DMS 273 treated with DMSO at 0.1 percent for 48 hours (cell line): ENCODE results near the gene PODXL2.
"Not testable (repeated sequence)": the region's sequence is repeated elsewhere in the genome, so short reads cannot be mapped to it uniquely, and the experiment has no call there.

Source experiments
- DNase-seq: peaks from one replicate; lab custom pipeline; 2025; lab: John Stamatoyannopoulos, UW

The PODXL2 gene

GRCh38 chr3:127604546-127605165, 24.3 kb upstream of the PODXL2 start:
- DNase-seq: no peak

DNA sequence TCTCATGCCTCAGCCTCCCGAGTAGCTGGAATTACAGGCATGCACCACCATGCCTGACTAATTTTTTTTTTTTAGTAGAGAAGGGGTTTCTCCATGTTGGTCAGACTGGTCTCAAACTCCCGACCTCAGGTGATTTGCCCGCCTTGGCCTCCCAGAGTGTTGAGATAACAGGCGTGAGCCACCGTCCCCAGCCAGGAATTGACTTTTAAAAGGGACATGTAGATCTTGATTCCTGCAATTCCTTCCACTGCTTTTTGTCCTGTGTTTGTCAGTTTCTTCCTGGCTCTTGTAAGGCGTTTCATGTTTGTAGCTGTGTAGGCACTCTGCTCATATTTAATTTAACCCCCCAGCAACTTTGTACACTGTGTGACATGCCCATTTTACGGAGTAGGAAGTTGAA, 23.4 kb upstream of the PODXL2 start:
- not testable (repeated sequence) for DNase-seq

- no peak for DNase-seq
Observed at GRCh38 chr3:127606086-127606805, 22.7 kb upstream of the PODXL2 start.

- no peak for DNase-seq
Observed at GRCh38 chr3:127606981-127607595, 21.9 kb upstream of the PODXL2 start.

DNA sequence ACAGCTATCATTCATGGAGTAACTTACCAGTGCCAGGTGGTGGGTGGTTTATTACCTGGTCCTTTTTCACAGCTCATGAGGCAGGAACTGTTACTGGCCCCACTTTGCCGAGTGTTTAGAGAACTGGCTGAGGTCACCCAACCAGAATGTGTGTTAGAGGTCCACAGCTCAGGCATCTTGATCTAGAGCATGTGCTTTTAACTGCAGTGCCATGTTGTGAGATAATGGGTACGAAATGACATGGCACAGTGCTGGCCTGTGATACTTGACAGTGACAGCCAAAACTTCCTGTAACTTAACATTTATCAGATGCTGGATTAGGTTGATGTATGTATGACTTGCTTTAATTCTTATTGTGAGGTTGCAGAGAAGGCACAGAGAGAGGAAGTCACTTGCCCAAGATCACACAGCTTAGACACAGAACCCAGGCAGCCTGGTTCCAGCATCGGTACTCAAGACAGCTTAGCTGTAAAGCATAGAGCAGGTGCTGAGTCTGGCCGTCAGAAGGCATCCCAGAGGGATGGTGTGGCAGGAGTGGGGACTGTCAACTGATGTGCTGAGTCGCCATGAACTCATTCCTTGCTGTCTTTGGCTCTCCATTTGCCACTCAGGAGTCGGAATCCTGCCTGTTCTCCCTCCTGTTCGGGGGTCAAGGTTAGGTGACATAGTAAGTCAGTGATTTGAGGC, 21.2 kb upstream of the PODXL2 start:
- DNase-seq: no peak

- no peak for DNase-seq
Observed at GRCh38 chr3:127608362-127608718, 20.6 kb upstream of the PODXL2 start.

- no peak for DNase-seq
Observed at GRCh38 chr3:127610105-127610504, 18.9 kb upstream of the PODXL2 start.

DNA sequence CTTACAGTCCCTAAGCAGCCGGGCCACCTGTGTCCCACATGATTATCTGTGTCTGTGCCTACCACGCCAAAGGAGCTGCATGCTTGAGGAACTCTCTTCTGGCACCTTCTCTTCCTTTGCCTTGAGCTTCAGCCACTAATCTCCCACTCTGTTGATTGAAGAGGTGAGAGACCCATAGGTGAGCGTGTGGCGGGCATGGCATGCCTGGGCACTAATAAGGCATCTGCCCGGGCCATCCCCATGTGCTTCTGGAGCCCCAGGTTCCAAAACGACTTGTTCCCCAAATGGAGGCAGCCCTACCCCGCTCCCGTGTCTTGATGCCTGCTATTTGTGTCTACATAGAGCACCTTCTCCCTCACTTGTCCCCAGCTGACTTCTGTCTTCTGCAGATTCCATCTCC, 17.7 kb upstream of the PODXL2 start:
- no peak for DNase-seq

- DNase-seq: no peak
Observed at GRCh38 chr3:127612966-127613365, 16.0 kb upstream of the PODXL2 start.

DNA sequence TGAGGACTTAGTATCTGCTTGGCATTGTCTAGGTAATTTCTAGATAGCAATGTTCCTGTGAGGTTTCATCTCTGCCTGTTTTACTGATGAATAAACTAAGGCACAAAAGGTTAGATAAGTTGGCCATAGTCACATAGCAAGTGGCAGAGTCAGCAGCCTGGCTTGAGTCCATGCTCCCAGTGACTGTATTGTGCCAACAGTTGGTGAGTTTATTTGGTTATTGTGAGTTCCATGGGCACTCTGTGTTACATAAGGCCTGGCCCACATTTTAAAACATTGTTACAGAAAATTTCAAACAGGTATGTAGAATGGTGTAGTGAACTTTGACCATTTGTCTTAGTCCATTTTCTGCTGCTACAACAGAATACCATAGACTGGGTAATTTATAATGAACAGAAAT, 15.6 kb upstream of the PODXL2 start:
- no peak for DNase-seq

DNA sequence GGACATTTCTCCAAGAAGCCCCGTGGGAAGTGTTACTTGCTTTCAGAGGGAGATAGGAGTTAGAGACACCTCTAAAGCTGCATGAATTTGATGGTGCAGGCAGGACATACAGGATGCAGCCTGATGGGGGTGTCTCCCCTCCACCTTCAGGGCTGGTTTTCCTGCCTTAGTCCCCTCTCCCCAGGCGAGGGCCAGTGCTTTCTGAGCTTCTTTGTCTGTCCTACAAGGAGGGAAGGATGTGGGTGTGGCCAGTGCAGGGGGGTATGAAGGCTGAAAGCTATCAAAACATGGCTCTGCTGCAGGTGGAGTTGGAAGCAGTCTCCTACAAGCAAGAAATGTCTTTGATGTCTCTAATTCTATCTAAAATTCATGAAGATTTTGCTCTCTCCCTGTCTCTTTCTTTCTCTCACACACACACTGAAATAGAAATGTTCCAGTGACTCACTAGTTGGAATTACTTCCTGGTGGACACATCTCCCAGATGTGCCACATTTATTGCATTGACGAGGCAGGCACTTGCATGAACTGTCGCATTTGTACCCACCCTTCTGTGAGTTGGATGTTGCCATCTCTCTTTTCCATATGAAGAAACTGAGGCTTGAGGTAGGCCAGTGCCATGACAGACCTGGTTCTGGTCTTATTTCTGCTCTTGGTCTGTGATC, 13.9 kb upstream of the PODXL2 start:
- no peak for DNase-seq

- DNase-seq: no peak
Observed at GRCh38 chr3:127615631-127616305, 13.2 kb upstream of the PODXL2 start.

DNA sequence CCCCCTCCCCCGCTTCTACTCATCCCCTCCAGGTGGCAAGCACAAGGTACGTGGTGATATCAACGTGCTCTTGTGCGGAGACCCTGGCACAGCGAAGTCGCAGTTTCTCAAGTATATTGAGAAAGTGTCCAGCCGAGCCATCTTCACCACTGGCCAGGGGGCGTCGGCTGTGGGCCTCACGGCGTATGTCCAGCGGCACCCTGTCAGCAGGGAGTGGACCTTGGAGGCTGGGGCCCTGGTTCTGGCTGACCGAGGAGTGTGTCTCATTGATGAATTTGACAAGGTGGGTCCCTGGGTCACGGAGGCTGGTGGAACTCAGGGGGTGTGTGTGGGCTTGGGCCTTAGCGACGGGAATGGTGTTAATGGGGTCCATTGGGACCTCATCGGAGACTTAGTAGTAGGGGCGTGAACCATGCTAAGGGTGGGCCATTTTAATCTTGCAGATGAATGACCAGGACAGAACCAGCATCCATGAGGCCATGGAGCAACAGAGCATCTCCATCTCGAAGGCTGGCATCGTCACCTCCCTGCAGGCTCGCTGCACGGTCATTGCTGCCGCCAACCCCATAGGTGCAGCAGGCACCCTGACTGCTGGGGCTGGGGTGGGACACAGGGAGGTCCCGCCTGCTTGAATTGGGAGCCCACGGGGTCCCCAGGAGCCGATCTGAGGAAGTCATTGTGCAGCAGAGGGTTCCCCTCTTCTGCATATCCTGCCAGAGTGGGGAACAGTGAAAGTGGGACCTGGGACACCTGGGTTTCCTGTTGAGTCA, 12.0 kb upstream of the PODXL2 start:
- DNase-seq: no peak

- no peak for DNase-seq
Observed at GRCh38 chr3:127618891-127619290, 10.1 kb upstream of the PODXL2 start.

- no peak for DNase-seq
Observed at GRCh38 chr3:127620637-127621375, 8.2 kb upstream of the PODXL2 start.

DNA sequence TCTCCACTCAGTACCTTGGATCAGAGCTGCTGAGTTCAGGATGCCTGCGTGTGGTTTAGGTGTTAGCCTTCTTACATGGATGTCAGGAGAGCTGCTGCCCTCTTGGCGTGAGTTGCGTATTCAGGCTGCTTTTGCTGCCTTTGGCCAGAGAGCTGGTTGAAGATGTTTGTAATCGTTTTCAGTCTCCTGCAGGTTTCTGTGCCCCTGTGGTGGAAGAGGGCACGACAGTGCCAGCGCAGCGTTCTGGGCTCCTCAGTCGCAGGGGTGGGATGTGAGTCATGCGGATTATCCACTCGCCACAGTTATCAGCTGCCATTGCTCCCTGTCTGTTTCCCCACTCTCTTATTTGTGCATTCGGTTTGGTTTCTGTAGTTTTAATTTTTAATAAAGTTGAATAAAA, 7.0 kb upstream of the PODXL2 start:
- DNase-seq: no peak

GRCh38 chr3:127622772-127623576, 6.0 kb upstream of the PODXL2 start:
- no peak for DNase-seq

GRCh38 chr3:127624063-127624462, 4.9 kb upstream of the PODXL2 start:
- DNase-seq: no peak

- DNase-seq: no peak
Observed at GRCh38 chr3:127625821-127626220, 3.2 kb upstream of the PODXL2 start.

DNA sequence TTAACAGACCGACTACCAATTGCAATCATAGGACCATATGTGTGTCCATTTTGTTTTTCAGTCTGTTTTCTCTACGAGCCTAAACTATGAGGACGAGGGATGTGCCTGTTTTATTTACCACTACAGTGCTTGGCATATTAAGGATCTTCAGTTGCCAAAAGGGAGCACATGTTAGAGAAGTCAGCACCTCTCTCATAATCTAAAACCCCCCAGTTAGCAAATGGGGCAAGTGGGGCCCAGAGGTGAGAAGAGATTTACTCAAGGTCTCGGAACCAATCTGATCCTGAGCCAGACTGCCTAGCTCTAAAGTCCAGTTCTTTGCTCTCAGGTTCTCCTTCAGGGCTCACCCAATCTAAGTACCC, 578 bp upstream of the PODXL2 start:
- no peak for DNase-seq
